HEK293T (cell line): ENCODE data around the gene IL19.

Source experiments
- CTCF ChIA-PET: fragments of 350-600 bp; formaldehyde crosslinking; extraction: SDS; loops from one replicate; lab custom pipeline; 2021; ENCODE audit warnings: antibody characterized with exemption, inconsistent platforms; lab: Yijun Ruan, JAX
- POLR2A ChIA-PET: fragments of 350-600 bp; formaldehyde crosslinking; extraction: SDS; loops from one replicate; lab custom pipeline; 2020; ENCODE audit warnings: antibody characterized with exemption, inconsistent platforms; lab: Yijun Ruan, JAX
- DNase-seq: peaks from one replicate; pipeline ENCODE4 v3.0.0; 2012; ENCODE audit warnings: mixed read lengths; ENCODE audit errors: extremely low spot score
- ARNT ChIP-seq: fragments of 450-650 bp; IDR thresholded peaks from 2 replicates; pipeline ENCODE4 v1.6.1; 2017; ENCODE audit warnings: mild to moderate bottlenecking
- BHLHE40 ChIP-seq: fragments of 450-650 bp; IDR thresholded peaks from 2 replicates; pipeline ENCODE4 v1.6.1; 2016; ENCODE audit warnings: mild to moderate bottlenecking, moderate library complexity, borderline replicate concordance
- CTBP1 ChIP-seq: fragments of 450-650 bp; IDR thresholded peaks from 2 replicates; pipeline ENCODE4 v1.6.1; 2016; ENCODE audit warnings: borderline replicate concordance
- ELF4 ChIP-seq: fragments of 450-650 bp; IDR thresholded peaks from 2 replicates; pipeline ENCODE4 v1.6.1; 2017; ENCODE audit warnings: antibody characterized with exemption
- FOXA1 ChIP-seq: fragments of 450-650 bp; IDR thresholded peaks from 2 replicates; pipeline ENCODE4 v1.6.1; 2016; ENCODE audit warnings: mild to moderate bottlenecking
- FOXK2 ChIP-seq: fragments of 450-650 bp; IDR thresholded peaks from 2 replicates; pipeline ENCODE4 v1.6.1; 2016; ENCODE audit warnings: mild to moderate bottlenecking
- FOXM1 ChIP-seq: fragments of 450-650 bp; IDR thresholded peaks from 2 replicates; pipeline ENCODE4 v1.6.1; 2017; ENCODE audit warnings: mild to moderate bottlenecking, borderline replicate concordance
- HDGF ChIP-seq: fragments of 450-650 bp; IDR thresholded peaks from 2 replicates; pipeline ENCODE4 v1.6.1; 2017; ENCODE audit warnings: antibody characterized with exemption, borderline replicate concordance
- L3MBTL2 ChIP-seq: fragments of 450-650 bp; conservative IDR thresholded peaks from 2 replicates; pipeline ENCODE4 v1.6.1; 2016; ENCODE audit warnings: mild to moderate bottlenecking
- LEF1 ChIP-seq: fragments of 450-650 bp; IDR thresholded peaks from 2 replicates; pipeline ENCODE4 v1.6.1; 2017; ENCODE audit warnings: mild to moderate bottlenecking, borderline replicate concordance
- NFRKB ChIP-seq: fragments of 450-650 bp; IDR thresholded peaks from 2 replicates; pipeline ENCODE4 v1.6.1; 2016; ENCODE audit warnings: mild to moderate bottlenecking, moderate library complexity
- SP1 ChIP-seq: fragments of 450-650 bp; IDR thresholded peaks from 2 replicates; pipeline ENCODE4 v1.6.1; 2017
- SUZ12 ChIP-seq: fragments of 450-650 bp; IDR thresholded peaks from 2 replicates; pipeline ENCODE4 v1.6.1; 2016; ENCODE audit warnings: mild to moderate bottlenecking
- TARDBP ChIP-seq: fragments of 450-650 bp; IDR thresholded peaks from 2 replicates; pipeline ENCODE4 v1.6.1; 2016
- ZNF384 ChIP-seq: fragments of 450-650 bp; IDR thresholded peaks from 2 replicates; pipeline ENCODE4 v1.6.1; 2016
- TF ChIP-seq, protein P1 (sequence below): fragments of 450-650 bp; IDR thresholded peaks from 2 replicates; pipeline ENCODE4 v1.6.1; 2016

Gene IL19

DNA sequence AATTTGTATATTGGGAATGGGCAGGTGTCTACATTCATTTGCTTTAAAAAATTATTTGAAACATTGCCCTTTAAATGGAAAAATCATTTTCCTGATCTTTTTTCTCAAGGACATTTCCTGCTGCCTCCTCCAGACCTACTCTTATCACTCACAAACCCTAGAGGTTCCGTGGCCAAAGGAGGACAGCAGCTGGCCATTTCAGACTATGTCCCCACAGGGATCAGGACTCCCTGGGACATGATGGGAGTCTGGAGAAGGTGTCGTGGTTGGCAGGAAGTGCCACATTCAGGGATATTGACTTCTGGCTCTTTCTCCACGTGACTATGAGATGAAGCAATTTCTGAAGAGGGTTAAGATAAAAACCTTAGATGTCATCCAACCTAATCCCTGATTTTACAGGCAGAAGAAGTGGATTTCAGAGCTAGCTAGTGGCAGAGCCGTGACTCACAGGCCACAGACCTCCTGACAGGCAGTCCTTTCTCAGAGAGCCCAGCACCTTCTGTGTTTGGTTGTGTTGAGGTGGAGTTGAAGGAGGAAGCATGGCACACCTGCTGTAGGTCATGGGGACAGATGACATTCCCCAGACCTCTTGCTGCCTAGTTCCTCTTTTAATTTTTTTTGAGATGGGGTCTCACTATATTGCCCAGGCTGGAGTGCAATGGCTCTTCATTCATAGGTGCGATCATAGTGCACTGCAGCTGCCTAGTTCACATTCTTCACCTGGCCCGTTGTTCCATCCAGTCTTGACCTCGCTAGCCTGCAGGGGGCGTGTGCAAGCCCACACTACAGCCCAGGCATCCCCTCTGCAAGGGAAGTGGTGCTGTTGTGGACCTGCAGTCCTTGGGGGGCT lies 27.2 kb downstream of the IL19 start:
- ChIA-PET POLR2A (no interaction called here), CTCF (interaction anchor here (0.6 to 1.5 kb wide), 5 partner anchors 8 to 112 kb away, joined by 3 to 5 read pairs (median 4); partner anchors contain the start of gene IL19)
- DNase-seq: peak; percentile 69
- TF ChIP-seq HDGF (no peak), ARNT (no peak), FOXA1 (no peak), BHLHE40 (no peak), NFRKB (no peak), CTBP1 (no peak), SUZ12 (no peak), ZNF384 (no peak)
- TF ChIP-seq, protein P1, sequence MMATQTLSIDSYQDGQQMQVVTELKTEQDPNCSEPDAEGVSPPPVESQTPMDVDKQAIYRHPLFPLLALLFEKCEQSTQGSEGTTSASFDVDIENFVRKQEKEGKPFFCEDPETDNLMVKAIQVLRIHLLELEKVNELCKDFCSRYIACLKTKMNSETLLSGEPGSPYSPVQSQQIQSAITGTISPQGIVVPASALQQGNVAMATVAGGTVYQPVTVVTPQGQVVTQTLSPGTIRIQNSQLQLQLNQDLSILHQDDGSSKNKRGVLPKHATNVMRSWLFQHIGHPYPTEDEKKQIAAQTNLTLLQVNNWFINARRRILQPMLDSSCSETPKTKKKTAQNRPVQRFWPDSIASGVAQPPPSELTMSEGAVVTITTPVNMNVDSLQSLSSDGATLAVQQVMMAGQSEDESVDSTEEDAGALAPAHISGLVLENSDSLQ: no peak

DNA sequence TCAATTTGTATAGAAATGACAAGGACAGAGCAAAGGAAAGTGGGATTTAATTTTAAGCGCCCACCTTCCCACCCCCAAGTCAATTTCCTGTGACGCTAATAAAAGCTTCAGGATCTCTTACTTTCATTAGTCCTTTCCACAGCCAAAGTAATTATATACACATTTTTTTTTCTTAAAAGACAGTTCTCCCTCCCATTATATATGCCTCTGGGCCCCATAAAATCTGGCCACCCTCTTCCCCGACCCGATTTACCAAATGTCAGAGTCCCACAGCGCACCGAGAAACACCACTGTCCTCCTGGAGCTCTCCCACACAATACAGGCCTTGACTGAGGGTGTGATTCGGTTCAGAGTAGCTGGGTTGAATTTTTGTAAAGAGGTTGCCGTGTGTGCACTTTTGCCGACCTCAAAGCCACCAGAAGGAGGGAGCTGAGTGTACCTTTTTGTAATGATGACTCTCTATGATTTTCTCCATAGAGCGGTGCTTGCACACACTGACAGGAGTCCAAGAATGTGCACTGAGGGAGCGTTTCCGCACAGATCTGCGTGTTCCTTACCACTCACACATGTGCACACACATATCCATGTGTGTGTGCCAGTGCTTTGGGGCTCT lies 27.9 kb downstream of the IL19 start:
- ChIA-PET POLR2A (no interaction called here), CTCF (interaction anchor here (0.6 to 1.5 kb wide), 7 partner anchors 9 to 111 kb away, joined by 3 to 5 read pairs (median 3); partner anchors contain the start of gene IL19)
- no peak for DNase-seq
- TF ChIP-seq SUZ12: no peak
- no peak for TF ChIP-seq ZNF384
- no peak for TF ChIP-seq L3MBTL2
- TF ChIP-seq LEF1: no peak
- no peak for TF ChIP-seq CTBP1
- TF ChIP-seq FOXM1: no peak
- TF ChIP-seq NFRKB: no peak
- TF ChIP-seq, protein P1: no peak
- no peak for TF ChIP-seq TARDBP
- TF ChIP-seq BHLHE40: no peak
- no peak for TF ChIP-seq FOXA1
- TF ChIP-seq FOXK2: no peak
- TF ChIP-seq ARNT: no peak
- no peak for TF ChIP-seq SP1
- no peak for TF ChIP-seq HDGF
- no peak for TF ChIP-seq ELF4

DNA sequence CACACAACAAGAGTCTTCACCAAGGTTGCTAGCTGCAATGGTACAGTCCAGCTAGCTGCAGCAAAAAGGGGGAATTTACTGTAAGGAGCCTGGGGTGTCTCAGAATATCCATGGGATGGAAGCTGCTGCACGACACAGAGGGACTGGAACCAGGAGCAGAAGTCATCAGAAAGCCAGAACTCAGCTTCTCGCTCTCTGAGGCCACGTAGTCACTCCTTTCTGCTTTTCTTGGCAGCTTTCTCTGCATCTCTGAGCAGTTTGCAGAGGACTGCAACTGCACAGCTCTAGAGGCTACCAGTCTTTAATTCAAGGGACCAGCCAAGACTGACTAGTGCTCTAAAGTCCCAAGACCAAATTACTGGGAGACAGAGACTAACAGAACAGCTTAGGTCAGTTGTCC lies 28.7 kb downstream of the IL19 start:
- ChIA-PET CTCF (no interaction called here), POLR2A (no interaction called here)
- TF ChIP-seq CTBP1: no peak
- TF ChIP-seq SUZ12: no peak
- TF ChIP-seq SP1: no peak
- TF ChIP-seq NFRKB: no peak
- TF ChIP-seq L3MBTL2: no peak
- TF ChIP-seq FOXK2: no peak
- TF ChIP-seq ZNF384: no peak
- no peak for TF ChIP-seq FOXA1
- no peak for TF ChIP-seq ARNT
- TF ChIP-seq TARDBP: no peak
- TF ChIP-seq HDGF: no peak
- no peak for TF ChIP-seq FOXM1
- TF ChIP-seq, protein P1: no peak
- TF ChIP-seq LEF1: no peak
- TF ChIP-seq ELF4: no peak
- no peak for DNase-seq

DNA sequence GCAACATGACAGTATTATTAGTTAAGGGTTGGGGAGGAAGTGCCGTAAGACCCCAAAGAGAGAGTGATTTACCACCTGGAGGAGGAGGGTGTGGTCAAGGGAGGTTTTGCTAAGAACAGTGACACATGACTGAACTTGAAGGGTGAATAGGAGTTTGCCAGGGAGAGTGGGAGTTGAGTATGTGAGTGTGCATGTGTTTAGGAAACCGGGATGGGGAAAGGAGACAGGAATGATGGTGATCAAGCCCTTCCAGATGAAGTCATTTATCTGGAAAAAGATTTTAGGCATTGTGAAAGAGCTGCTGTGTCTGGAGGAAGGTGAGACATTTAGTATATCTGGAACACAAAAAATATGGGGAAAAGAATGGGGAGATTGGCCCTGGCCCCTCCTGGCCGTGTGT lies 29.8 kb downstream of the IL19 start:
- ChIA-PET CTCF (no interaction called here), POLR2A (no interaction called here)
- no peak for DNase-seq
- TF ChIP-seq, protein P1: no peak
- no peak for TF ChIP-seq SP1
- no peak for TF ChIP-seq FOXA1
- TF ChIP-seq HDGF: no peak
- no peak for TF ChIP-seq SUZ12
- TF ChIP-seq ZNF384: no peak
- no peak for TF ChIP-seq L3MBTL2
- no peak for TF ChIP-seq BHLHE40
- no peak for TF ChIP-seq ARNT
- TF ChIP-seq FOXK2: no peak
- no peak for TF ChIP-seq LEF1
- no peak for TF ChIP-seq CTBP1
- TF ChIP-seq NFRKB: no peak
- no peak for TF ChIP-seq FOXM1
- no peak for TF ChIP-seq ELF4
- no peak for TF ChIP-seq TARDBP

DNA sequence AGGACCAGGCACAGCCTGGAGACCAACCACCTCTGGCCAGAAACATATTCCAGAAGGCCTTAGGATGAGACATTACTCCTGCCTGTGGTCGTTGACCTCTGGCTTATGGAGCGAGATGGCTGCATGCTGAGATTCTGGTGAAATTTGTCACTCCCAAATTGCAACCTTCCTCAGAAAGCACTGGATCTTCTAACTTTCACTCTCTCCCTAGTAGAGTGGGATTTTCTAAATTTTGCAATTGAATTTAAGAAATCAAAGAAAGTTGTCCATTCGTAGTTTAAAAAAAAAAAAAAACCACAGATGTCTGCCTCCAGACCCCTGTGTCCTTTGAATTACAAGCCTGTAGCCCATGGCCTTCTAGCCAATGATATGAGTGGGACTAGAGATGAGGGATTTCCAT lies 30.3 kb downstream of the IL19 start:
- CTCF ChIA-PET: no interaction called here
- POLR2A ChIA-PET: no interaction called here
- DNase-seq: no peak
- TF ChIP-seq LEF1 (no peak), FOXA1 (no peak), CTBP1 (no peak), SUZ12 (no peak), ARNT (no peak), FOXM1 (no peak), NFRKB (no peak)
